ENCODE measurements around the gene TNPO1.

TNPO1 gene

DNA sequence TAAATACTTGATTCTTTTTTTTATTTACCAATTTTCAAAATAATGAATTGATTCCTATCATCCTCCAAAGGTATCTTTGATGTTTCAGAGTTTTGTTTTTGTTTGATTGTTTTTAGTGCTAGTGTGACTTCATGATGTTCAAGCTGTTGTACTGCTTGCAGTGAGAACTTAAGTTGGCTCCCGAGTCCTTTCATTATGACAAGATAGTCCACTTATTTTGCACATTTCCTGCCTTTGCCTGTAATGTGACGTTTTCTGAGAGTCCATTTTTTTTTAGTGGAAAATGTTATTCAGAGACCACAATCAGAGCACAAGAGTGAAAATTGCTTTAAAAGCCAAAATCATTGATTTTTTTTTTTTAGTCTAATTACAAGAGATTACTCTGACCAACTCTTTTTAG is 79.3 kb downstream of the TNPO1 start:
- TF ChIP-seq EP300 (IDR thresholded peaks at IDR 0.05; ENCODE audit: borderline replicate concordance) (no peak), TCF12 (IDR thresholded peaks at IDR 0.05; ENCODE audit: low read depth) (no peak), NFIC (IDR thresholded peaks at IDR 0.05) (no peak), CEBPB (IDR thresholded peaks at IDR 0.05) (no peak), CREB1 (IDR thresholded peaks at IDR 0.05; ENCODE audit: low read depth) (no peak), RAD21 (IDR thresholded peaks at IDR 0.05; ENCODE audit: low read depth) (no peak), TEAD4 (IDR thresholded peaks at IDR 0.05) (no peak), TAF1 (IDR thresholded peaks at IDR 0.05; ENCODE audit: low read depth) (no peak), FOXM1 (IDR thresholded peaks at IDR 0.05; ENCODE audit: borderline replicate concordance, low read depth) (no peak), EGR1 (IDR thresholded peaks at IDR 0.05) (no peak), YY1 (IDR thresholded peaks at IDR 0.05; ENCODE audit: low read depth) (no peak), ZBTB7A (IDR thresholded peaks at IDR 0.05; ENCODE audit: low read depth) (no peak)
- TF ChIP-seq, protein P1, sequence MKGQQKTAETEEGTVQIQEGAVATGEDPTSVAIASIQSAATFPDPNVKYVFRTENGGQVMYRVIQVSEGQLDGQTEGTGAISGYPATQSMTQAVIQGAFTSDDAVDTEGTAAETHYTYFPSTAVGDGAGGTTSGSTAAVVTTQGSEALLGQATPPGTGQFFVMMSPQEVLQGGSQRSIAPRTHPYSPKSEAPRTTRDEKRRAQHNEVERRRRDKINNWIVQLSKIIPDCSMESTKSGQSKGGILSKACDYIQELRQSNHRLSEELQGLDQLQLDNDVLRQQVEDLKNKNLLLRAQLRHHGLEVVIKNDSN (IDR thresholded peaks at IDR 0.05) = no peak
- TF ChIP-seq, protein P2, sequence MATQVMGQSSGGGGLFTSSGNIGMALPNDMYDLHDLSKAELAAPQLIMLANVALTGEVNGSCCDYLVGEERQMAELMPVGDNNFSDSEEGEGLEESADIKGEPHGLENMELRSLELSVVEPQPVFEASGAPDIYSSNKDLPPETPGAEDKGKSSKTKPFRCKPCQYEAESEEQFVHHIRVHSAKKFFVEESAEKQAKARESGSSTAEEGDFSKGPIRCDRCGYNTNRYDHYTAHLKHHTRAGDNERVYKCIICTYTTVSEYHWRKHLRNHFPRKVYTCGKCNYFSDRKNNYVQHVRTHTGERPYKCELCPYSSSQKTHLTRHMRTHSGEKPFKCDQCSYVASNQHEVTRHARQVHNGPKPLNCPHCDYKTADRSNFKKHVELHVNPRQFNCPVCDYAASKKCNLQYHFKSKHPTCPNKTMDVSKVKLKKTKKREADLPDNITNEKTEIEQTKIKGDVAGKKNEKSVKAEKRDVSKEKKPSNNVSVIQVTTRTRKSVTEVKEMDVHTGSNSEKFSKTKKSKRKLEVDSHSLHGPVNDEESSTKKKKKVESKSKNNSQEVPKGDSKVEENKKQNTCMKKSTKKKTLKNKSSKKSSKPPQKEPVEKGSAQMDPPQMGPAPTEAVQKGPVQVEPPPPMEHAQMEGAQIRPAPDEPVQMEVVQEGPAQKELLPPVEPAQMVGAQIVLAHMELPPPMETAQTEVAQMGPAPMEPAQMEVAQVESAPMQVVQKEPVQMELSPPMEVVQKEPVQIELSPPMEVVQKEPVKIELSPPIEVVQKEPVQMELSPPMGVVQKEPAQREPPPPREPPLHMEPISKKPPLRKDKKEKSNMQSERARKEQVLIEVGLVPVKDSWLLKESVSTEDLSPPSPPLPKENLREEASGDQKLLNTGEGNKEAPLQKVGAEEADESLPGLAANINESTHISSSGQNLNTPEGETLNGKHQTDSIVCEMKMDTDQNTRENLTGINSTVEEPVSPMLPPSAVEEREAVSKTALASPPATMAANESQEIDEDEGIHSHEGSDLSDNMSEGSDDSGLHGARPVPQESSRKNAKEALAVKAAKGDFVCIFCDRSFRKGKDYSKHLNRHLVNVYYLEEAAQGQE (IDR thresholded peaks at IDR 0.05; ENCODE audit: low read depth) = no peak
- TF ChIP-seq, protein P3, sequence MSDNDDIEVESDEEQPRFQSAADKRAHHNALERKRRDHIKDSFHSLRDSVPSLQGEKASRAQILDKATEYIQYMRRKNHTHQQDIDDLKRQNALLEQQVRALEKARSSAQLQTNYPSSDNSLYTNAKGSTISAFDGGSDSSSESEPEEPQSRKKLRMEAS (IDR thresholded peaks at IDR 0.05) = no peak

DNA sequence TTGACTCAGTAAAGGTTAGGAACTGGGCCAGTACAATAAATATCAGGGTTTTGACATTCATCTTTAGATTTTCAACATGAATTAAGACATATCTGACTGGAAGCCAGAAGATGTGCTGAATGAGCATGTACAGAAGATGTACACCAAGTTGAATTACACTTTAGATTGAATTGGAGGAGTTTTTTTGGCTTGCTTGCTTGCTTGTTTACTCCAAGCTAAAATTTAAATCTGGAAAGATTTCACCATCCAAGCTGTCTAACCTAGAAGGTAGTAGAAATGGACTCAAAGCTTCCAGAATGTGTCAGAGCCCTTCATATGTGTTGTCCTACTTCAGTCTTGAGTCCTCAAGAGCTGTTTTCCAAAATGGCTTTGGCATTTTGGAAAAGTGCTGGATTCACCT is 90.3 kb downstream of the TNPO1 start:
- TF ChIP-seq ZBTB7A (IDR thresholded peaks at IDR 0.05; ENCODE audit: low read depth) (no peak), FOXM1 (IDR thresholded peaks at IDR 0.05; ENCODE audit: borderline replicate concordance, low read depth) (no peak), EP300 (IDR thresholded peaks at IDR 0.05; ENCODE audit: borderline replicate concordance) (no peak)

DNA sequence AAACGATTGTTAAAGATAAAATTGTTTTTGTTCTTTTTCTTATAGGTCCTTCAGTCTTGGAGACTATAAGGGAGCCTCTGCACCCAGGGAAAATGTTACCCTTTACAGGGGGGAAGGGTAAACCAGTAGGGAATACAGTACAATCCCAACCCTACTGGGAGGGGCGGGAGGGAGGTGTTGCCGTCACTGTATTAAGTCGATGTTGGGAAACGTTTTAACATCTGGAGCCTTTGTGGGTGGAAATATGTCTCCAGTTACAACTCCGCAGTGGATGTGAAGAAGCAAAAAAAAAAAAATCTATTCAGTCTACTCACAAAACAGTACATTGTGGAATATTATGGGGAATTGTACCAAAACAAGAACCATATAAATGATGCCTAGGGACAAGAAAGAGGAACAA is 92.2 kb downstream of the TNPO1 start:
- TF ChIP-seq TCF12 (IDR thresholded peaks at IDR 0.05; ENCODE audit: low read depth) (no peak), FOXM1 (IDR thresholded peaks at IDR 0.05; ENCODE audit: borderline replicate concordance, low read depth) (no peak), CEBPB (IDR thresholded peaks at IDR 0.05) (no peak)

DNA sequence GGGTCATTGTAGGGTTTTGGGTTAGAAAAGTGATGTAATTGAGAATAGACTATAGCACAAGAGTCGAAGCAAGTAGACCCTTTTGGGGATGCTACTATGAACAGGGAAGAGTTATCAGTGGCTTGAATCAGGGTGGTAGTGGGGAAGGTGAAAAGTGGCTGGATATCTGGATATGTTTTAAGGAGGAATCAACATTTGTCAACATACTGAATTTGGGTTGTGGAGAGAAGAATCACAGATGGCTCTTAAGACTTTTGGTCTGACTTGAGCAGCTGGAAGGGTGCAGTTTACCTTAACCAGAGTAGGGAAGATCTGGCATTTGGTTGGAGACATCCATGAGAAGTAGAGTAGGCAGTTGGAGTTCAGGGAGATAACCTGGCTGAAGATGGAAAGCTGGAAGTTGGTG is 100.9 kb downstream of the TNPO1 start:
- no peak for TF ChIP-seq TAF1 (IDR thresholded peaks at IDR 0.05; ENCODE audit: low read depth)
- no peak for TF ChIP-seq TCF12 (IDR thresholded peaks at IDR 0.05; ENCODE audit: low read depth)
- TF ChIP-seq ZBTB7A (IDR thresholded peaks at IDR 0.05; ENCODE audit: low read depth) = no peak
- TF ChIP-seq, protein P3 (IDR thresholded peaks at IDR 0.05) = no peak
- TF ChIP-seq, protein P2 (IDR thresholded peaks at IDR 0.05; ENCODE audit: low read depth) = no peak
- TF ChIP-seq YY1 (IDR thresholded peaks at IDR 0.05; ENCODE audit: low read depth) = no peak
- TF ChIP-seq NFIC (IDR thresholded peaks at IDR 0.05) = no peak
- TF ChIP-seq TEAD4 (IDR thresholded peaks at IDR 0.05) = no peak
- TF ChIP-seq CEBPB (IDR thresholded peaks at IDR 0.05) = no peak
- TF ChIP-seq EP300 (IDR thresholded peaks at IDR 0.05; ENCODE audit: borderline replicate concordance) = no peak
- no peak for TF ChIP-seq FOXM1 (IDR thresholded peaks at IDR 0.05; ENCODE audit: borderline replicate concordance, low read depth)
- TF ChIP-seq CREB1 (IDR thresholded peaks at IDR 0.05; ENCODE audit: low read depth) = no peak
- TF ChIP-seq, protein P1 (IDR thresholded peaks at IDR 0.05) = no peak
- no peak for TF ChIP-seq EGR1 (IDR thresholded peaks at IDR 0.05)
- TF ChIP-seq RAD21 (IDR thresholded peaks at IDR 0.05; ENCODE audit: low read depth) = no peak

DNA sequence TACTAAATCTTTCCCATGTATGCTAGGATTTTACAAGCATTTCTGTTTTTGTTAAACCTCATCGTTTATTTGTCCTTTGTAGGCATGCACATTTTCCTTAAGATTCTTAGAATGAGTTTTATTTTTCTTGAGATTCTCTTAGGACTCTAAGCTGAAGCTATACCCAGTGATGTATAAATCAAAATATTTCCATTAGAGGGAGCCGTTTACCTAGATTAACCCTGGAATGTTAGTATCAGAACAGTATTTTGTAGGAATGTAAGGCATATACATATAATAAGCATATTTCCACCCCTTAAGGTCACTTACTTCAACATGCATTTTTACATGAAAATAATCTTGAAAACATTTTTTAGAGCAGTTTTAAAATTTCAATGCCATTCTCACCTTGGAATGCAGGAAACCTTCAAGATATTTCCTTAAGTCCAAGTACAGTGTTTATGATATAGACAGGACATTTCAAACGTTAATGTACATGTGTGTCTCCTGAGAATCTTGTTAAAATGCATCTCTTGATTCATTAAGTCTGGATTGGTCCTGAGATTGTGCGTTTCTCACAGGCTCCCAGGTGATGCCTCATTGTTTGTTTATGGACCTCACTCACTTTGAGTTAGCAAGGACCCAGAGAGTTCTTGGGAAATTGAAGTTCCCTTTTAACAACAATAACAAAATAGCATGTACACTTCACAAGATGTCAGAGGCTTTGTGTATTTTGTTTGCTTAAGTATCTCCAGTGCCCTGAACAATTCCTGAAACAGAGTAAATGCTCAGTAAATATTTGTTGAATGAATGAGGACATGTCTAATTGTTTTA is 104.4 kb downstream of the TNPO1 start:
- TF ChIP-seq RAD21 (IDR thresholded peaks at IDR 0.05; ENCODE audit: low read depth) (peak; percentile 77), TEAD4 (IDR thresholded peaks at IDR 0.05) (peak; percentile 63)
- TF ChIP-seq, protein P1 (IDR thresholded peaks at IDR 0.05) = no peak

DNA sequence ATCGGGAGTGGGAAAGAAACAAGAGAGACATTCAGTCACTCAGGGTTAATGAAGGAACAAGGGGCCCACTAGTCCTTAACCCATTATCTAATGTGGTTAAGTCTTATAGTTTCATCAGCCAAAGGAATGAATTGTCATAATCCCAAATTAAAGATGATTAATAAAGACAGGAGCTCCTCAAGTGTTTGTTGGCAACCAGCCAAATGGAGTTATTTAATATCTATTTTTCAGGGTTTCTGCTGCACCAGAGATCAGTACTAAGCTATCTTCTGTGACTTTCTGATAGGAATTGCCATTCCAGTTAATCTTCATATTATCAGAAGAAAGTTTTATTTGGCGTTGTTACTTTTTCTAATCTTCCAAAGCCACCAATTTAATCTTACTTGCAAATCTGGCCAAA is 105.4 kb downstream of the TNPO1 start:
- peak; percentile 60; the same call in 1 of the 2 replicates for TF ChIP-seq NFIC (IDR thresholded peaks at IDR 0.05)
- no peak for TF ChIP-seq TCF12 (IDR thresholded peaks at IDR 0.05; ENCODE audit: low read depth)

All from Ishikawa (cell line).